Activated CD8-positive, alpha-beta memory T cell treated with anti-CD3 and anti-CD28 coated beads, Interleukin-2, amount 50 U/mL, for 48 hours (primary cell): ENCODE measurements around the gene ANKLE1.

Experiments
- DNase-seq: peaks from one replicate; pipeline ENCODE4 v3.0.0-alpha.2; 2020

The ANKLE1 gene, protein sequence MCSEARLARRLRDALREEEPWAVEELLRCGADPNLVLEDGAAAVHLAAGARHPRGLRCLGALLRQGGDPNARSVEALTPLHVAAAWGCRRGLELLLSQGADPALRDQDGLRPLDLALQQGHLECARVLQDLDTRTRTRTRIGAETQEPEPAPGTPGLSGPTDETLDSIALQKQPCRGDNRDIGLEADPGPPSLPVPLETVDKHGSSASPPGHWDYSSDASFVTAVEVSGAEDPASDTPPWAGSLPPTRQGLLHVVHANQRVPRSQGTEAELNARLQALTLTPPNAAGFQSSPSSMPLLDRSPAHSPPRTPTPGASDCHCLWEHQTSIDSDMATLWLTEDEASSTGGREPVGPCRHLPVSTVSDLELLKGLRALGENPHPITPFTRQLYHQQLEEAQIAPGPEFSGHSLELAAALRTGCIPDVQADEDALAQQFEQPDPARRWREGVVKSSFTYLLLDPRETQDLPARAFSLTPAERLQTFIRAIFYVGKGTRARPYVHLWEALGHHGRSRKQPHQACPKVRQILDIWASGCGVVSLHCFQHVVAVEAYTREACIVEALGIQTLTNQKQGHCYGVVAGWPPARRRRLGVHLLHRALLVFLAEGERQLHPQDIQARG

DNA sequence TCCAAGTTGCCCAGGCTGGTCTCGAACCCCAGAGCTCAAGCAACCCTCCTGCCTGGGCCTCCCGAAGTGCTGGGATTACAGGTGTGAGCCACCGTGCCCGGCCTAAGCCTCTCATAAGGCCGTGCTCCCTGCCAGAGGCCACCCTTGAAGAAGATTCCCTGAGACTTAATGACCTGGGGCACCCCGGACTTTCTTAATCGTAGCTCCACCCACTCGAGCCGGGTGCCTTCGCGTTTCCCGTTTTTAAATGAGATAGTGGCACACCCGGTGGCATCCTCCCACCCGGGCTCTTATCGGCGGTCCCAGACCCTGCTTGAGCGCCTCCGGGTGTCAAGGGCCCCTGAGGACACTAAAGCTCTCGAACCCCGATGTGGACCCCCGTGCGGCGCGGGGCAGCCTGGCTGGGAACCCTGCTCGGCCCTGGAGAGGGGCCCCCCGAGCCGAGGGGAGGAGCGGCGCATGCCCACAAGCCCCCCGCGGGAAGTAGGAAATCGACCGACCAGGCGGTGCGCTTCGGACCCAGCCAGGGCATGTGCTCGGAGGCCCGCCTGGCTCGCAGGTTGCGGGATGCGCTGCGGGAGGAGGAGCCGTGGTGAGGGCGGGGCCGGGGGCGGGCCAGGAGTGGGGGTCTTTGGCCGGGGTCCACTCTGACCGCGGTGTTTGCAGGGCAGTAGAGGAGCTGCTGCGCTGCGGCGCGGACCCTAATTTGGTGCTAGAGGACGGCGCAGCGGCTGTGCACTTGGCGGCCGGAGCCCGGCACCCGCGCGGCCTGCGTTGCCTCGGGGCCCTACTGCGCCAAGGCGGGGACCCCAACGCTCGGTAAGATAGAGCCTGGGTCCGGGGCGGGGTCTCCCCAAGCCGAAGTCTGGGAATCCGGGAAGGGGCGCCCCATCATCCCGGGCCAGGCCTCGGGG, at the start of gene ANKLE1:
TSS of gene ANKLE1 (plus strand) at position 511 of the 914 bp plus-strand sequence. CDS start at position 531, 20 bp downstream.
- peak; percentile 84 for DNase-seq

DNA sequence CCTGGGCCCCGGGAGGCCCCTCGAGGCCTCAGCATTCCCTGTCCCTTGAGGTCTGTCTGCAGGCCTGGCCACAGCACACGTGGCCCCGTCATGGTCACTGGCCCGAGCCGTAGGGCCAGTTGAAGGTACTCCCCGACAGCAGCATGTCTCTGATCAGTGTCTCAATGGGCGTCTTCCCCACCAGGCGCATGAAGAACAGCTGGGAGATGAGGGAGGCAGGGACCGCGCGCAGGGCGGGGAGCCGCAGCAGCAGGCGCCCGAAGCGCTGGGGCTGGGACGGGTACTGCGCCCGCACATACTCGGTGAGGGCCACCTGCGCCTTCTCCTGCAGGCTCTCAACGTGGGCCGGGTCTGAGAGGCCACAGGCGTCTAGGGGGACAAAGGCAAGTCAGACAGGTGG, 49.4 kb upstream of the ANKLE1 start:
- DNase-seq = no peak

DNA sequence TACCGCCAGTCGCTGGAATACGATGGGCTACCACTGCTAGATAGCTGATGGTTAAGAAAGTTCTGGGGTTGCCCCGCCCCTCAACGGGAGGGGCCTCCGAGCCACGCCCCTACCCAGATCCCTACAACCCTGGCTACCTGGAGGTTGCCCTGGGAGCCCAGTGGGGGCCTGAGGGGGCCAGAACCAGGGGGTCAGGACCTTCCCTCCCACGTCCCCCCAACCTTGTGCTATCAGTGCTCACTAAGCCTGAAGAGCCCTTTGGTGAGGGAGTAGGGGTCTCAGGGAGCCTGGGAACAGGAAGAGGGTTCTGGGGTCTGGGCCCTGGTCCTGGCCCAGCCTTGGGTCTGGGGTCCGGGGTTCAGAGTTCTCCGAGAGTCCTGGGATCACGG, 46.8 kb upstream of the ANKLE1 start:
- peak; percentile 83 for DNase-seq

DNA sequence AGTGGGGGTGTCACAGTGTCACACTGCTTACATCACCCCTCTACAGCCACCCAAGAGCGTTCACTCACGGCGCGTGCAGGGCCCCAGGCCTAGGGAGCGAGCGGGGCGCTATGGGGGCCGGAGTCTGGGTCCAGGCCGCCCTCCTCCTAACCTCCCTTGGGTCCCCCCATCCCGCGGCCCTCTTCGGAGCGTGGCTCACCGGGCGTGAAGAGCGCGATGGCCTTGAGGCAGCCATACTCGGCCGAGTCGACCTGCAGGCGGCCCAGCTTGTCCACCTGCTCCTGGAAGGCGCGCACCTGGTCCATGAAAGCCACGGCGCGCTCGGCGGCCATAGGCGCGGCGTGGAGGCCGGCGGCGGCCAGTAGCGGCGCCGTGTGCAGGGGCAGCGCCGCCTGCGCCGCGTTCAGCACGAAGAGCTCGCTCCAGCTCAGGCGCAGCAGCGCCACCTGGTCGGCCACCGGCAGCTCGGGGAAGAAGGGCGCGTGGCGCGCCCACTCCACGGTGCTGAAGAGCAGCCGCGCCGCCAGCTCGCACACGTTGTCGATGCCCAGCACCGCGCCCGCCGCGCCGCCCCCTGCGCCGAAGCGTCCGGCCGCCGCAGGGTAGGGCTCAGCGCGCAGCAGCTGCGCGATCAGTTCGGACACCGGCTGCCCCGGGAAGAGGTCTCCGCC, 46.3 kb upstream of the ANKLE1 start:
- DNase-seq = peak; percentile 86

DNA sequence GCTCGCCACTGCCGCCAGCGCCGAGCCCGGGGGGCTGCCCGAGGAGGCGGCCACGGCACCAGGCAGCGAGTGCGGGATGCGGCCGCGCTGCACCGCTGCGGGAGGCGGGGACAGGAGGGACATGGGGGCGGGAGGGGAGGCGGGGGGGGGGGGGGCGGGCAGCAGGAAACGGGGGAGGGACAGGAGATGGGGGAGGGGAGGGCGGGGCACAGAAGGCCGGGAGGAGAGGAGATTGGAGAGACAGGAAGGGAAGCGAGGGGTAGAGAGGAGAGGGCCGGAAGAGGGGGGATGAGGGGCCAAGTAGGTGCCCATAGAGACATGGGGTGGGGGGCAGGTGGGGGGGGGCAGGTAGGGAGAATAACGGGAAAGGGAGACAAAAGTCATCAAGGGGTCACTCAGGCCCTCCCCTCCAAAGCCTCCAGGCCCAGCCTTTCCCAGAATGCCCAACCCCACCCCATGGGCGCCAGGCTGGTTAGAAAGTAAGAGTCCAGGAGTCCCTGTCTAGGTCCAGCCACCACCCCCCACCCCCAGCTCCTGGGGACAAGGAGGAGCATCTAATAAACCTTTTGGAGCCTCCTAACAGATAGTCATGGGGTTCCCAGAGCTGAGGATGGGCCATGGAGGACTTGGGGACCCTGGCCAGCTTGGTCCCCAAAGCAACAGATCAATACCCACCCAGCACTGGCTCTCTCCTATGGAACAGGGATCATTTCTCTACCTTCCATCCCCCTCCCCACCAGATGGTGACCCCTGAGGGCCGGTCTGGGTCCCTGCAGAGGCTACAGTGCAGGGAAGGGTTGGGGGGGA, 45.5 kb upstream of the ANKLE1 start:
- no peak for DNase-seq

DNA sequence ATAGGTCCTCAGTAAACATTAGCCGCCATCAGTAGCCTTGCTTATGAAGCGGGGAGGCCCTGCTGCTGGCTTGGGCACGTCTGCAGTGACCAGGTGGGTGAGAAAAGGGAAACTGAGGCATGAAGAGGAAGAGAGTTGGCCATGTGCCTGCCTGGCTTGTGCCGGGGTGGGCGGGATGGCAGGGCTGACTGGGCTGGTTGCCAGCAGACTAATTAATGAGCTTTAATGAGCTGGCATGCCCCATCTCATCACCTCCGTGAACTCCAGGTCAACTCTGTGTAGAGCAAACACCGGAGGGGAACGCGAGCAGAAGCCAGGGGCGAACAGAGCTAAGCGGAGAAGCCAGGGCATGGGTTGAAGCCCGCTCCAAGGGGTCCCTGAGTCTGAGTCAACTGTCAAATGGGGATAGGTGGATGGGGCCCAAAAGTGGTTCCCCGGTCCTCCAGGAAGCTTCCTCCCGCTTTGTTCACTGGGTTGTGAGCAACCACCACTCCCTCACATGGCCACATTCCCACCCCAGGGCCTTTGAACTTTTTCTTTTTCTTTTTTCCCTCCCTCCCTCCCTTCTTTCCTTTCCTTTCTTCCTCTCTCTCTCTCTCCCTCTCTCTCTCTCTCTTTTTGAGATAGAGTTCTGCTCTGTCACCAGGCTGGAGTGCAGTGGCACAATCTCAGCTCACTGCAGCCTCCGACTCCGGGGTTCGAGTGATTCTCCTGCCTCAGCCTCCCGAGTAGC, 44.7 kb upstream of the ANKLE1 start:
- DNase-seq = no peak

DNA sequence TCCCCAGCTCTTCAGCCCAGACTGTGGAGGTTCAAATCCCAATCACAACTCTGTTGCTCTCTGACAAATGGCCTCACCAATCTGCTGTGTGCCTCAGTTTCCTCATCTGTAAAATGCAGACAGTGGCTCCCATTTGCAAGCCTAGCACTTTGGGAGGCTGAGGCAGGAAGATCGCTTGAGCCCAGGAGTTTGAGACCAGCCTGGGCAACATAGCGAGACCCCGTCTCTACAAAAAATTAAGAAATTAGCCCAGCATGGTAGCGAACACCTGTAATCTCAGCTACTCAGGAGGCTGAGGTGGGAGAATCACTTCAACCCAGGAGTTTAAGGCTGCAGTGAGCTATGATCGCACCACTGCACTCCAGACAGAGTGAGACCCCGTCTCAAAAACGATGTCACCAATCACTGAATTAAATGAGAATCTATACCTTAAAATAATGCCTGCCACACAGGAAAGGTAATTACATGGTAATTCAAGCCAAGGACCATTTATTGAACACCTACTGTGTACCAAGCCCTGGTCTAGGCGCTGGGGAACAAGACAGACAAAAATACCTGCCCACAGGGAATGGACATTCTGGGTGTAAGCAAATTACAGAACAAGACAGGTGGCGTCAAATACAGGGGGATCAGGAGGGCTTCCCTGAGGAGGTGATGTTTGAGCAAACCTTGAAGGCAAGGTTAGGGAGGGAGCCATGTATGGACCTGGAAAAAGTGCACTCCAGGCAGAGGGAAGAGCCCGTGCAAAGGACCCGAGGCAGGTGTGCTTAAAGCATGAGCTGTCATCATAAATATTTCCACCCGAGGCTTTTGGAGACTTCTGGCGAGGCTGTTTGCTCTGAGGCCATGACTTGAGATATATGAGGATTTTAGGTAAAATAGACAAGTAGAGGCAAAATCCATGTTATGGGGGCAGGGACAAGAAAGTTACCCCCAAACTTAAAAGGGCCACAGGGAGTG, 43.7 kb upstream of the ANKLE1 start:
- DNase-seq = no peak

DNA sequence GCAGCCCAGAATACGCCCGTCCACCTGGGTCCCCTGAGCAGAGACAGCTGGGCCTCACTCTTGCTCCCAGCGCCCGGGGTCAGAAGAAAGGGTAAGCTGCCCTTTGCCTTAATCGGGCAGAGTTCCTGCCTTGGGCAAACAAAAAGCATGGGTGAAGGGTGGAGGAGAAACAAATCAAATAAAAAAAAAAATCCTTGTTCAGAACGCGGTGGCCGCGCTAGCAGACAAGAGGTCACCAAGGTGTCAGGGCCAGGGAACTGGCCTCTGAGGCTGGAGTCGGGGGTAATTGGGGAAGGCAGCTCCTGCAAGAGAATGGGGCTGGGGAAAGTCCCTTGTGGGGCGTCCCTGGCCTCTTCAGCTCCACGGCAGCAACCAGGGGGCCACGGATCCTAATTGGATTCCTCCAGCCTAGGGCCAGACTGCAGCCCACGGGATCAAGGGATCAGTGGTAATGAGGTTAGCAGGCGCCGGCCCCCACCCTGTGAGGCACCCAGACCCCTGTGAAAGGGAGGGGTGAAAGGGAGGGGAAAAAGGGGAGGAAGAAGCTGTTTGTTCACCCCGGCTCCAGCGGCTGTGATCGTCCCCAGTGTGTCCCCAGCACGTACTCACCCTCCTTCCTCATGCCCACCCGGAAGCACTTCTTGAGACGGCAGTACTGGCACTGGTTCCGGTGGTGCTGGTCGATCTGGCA, 41.5 kb upstream of the ANKLE1 start:
- DNase-seq = no peak

DNA sequence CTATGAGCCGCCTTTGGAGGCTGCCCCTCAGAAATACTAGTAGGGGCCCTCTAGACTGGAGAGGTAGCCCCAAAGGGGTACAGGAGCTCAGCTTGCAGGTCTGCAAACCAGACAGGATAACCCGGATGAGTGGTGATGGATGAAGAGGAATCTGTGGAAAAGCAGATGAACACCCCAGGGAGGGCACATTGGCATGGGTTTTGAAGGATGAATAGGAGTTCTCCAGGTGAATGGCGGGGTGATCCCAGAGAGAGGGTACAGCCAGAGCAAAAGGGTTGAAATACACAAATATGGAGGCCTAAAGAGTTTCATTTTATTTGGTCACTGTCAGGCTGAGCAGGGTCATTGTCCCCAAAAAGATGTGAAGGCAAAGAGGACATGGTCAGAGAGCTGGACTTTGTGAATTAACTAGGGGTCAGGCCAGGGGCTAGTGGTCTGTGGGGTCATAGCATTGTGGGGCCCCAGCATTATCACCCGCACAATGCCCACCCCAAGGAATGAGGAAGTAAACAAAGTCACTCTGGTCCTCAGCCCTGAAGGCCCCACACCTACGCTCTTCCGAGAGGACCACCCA, 40.8 kb upstream of the ANKLE1 start:
- no peak for DNase-seq

DNA sequence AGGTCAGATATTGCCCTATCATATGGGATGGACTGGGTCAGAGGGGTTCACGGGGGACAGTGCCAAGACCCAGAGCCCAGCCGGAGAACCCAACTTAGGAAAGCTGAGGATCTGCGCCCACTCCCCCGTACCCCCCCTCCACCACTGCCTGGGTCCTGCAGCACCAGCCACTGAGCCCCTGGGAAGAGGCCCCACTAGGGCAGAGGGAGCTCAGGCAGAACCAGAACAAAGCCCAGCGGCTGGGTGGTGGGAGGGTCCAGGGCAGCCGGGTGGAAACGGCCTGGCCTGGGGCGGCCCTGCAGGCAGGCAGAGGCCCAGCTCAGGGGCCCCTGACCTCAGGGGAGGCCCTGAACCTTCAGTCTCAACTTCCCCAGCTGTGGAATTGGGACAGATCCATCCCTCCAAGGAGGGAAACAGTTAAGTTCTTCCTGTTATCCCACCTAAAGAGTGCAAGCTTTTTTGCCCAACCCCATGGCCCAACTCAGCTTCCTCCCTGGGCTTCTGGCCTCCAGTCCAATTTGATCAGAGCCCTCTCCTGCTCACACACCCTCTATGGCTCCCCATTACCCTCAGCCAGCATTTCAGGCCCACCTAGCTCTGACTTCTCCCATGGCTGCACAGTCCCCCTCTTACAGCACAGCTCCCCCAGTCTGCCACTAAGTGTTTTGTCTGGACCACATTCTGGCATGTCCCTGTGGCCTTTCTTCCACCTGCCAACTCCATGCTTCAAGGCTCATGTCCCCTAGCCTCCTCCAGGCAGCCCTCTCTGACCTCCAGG, 39.1 kb upstream of the ANKLE1 start:
- DNase-seq = no peak

DNA sequence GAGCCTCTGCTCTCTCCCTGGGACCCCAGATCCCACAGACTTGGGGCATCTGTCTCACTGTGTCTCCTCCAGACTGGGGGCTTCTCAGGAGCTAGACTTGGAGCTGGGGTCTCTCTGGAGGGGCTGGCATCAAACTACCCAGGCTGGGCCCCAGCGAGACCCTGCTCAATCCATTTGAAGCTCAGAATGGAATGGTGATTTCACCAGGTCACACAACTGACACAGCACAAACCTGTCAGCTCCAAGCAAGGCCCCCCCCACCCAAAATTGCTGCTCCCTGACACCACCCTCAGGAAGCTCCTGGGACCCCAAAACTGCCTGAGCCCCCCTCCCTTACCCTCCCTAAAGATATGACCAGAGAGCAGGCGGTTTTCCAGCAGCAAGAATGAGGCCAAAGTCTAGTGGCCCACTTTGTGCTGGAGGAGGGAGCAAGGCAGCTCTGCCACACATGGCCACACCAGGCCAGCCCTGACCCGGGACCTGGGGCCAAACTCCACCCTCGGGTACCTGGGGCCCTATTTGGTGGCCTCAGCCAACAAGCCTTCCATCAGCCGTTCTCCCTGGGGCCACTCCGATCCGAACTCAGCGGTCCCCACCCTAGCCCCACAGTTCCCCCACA, 38.4 kb upstream of the ANKLE1 start:
- DNase-seq = no peak

DNA sequence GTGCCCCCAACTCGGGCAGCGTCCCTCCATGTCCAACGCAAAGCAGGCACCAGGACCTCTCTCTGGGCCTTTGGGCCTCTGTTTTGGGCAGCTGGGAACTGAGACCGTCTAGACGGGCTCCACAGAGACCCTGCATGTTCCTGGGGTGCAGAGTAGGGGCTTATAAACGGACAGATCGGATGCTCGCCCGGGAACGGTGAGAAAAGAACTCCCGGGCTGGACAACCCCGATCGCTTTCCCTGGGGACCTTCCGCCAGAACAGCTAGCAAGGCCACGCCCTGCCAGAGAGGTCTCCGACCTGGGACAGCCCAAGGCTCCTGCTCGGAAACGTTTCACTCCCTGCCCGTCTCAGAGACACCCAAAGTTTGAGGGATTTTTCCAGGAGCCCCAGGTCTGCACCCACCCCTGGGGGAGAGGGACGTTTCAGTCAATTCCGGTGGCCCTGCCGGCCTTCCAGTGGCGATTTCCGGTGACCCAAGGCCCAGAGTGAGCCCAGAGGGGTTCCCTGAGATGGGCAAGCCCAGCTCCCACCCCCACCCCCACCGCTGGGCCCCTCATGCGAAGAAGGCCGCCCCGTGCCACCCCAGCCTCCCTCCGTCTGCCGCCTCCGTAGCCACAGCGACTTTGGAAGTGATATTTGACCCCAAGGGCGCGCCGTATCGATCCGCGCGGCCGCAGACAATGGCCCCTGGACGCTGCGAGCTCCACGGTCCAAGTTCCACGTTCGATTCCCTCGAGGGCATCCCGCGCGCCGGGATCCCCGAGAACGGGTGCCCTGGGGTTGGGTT, 37.7 kb upstream of the ANKLE1 start:
- DNase-seq = no peak

DNA sequence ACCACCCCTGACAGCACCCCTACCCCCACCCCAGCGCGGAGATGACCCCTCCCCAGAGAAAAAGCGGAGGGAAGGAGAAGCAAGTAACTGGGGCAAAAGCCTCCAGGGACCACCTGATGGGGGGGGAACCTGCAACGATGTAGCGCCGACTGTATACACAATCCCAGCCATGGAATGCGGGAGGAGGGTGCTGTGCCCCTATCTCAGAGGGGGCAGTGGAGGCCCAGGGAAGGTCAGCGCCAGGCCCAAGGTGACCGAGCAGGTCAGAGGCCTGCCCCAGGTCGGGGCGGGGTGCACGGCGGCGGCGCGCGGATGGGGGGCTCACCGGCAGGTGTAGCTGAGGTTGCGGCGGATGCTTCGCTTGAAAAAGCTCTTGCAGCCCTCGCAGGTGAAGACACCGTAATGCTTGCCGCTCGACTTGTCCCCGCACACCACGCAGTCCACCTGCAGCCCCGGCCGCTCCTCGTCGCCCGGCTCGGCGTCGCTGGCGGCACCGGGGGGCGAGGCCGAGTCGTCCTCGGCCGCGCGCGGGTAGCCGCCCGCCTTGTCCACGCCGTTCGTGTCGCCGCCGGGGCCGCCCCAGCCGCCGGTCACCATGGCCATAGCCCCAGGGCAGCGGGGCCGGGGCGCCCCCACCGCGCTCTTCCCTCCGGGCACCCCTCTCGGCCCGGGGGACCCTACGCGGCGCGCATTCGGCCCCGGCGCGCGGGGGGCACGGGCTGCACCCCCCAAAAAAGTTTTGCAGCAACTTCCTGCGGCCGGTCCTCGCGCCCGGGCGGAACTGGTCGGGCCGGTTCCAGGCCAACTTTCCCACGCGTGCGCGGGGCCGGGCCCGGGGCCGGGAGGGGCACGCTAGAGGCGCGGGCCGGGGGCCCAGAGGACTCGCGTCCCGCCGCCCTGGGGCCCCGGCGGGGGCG, 36.8 kb upstream of the ANKLE1 start:
- DNase-seq = no peak

DNA sequence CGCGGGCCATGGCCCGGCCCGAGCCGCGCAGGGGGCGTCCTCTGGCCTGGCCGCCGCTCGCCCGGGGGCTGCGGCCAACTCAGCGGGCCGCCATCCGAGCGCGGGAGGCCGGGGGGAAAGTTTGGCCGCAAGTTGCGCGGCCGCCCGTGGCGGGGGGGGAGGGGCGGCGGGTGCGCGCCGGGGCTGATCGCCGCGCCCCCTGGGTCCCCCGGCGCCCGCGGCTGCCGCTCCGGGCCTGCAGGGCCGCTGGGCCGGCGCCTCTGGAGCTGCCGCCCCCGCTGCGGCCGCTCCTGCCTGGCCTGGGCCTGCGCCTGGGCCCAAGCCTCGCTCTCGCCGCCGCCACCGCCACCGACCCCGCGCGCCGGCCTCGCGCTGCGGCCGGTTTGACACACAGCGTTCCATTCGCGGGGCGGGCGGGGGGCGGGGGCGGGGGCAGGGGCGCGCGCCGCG, 36.1 kb upstream of the ANKLE1 start, which contains the start of gene NR2F6:
TSS of gene NR2F6 (minus strand) at position 385 of the 450 bp plus-strand sequence. CDS start 699 bp downstream, outside the sequence.
- no peak for DNase-seq

DNA sequence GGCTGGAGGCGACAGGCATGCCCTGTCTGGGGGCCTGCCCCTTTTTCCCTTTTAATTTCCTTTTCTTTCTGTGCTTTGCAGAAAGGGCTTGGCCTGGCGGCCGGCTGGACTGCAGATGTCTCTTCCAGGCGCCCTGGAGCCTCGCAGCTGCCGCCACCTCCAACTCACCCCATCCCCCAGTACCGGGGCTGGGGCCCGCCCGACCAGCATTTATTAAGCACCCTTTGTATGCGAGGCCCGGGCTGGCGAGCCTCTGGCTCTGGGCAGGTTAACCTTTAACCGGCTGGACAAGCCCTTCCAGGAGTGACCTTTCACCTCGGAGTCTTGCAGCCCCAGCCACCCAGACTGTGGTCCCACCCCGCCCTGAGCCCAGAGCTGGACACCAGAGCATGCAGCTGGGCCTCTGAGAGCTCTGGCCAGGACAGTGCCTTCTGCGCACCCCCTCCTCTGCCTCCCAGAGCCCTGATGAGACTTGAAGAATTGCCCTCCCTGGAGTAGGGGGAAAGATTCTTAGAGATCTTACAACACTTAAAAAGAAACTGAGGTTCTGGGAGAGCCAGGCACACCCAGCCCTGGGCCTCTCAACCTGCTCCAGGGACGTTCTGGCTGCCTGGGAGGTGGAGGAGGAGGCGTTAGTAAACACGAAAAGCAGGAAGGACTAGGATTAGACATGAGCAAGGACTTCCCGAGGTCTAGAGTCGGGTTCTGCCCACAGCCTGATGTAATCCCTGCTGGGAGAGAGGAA, 34.8 kb upstream of the ANKLE1 start:
- DNase-seq = no peak
